T-helper 2 cell treated with Interferon-gamma antibody and Interleukin-4, amounts not matched to agents 5 μg/mL and 100 μg/mL, for 36 hours (primary cell): ENCODE results near the gene GTPBP2.

Experiments
- DNase-seq: peaks from one replicate; pipeline ENCODE4 v3.0.0; 2021; ENCODE audit warnings: low spot score
- H3K27ac Mint-ChIP-seq: one replicate; pipeline ENCODE4 v1.8.0; 2021; ENCODE audit warnings: mild to moderate bottlenecking, mixed read lengths
- H3K27me3 Mint-ChIP-seq: one replicate; pipeline ENCODE4 v1.8.0; 2021; ENCODE audit warnings: low read depth, mixed read lengths
- H3K36me3 Mint-ChIP-seq: one replicate; pipeline ENCODE4 v1.8.0; 2021; ENCODE audit warnings: low read depth, mixed read lengths
- H3K4me1 Mint-ChIP-seq: one replicate; pipeline ENCODE4 v1.8.0; 2021; ENCODE audit warnings: low read depth, mixed read lengths
- H3K4me3 Mint-ChIP-seq: one replicate; pipeline ENCODE4 v1.8.0; 2022; ENCODE audit warnings: mild to moderate bottlenecking, moderate library complexity, mixed read lengths
- H3K9me3 Mint-ChIP-seq: one replicate; pipeline ENCODE4 v1.8.0; 2021; ENCODE audit warnings: mixed read lengths

GTPBP2 gene, protein sequence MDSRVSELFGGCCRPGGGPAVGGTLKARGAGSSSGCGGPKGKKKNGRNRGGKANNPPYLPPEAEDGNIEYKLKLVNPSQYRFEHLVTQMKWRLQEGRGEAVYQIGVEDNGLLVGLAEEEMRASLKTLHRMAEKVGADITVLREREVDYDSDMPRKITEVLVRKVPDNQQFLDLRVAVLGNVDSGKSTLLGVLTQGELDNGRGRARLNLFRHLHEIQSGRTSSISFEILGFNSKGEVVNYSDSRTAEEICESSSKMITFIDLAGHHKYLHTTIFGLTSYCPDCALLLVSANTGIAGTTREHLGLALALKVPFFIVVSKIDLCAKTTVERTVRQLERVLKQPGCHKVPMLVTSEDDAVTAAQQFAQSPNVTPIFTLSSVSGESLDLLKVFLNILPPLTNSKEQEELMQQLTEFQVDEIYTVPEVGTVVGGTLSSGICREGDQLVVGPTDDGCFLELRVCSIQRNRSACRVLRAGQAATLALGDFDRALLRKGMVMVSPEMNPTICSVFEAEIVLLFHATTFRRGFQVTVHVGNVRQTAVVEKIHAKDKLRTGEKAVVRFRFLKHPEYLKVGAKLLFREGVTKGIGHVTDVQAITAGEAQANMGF

GRCh38 chr6:43629104-43629504 lies at the start of gene GTPBP2:
Gene GTPBP2, minus strand, starts transcription at chr6:43629264. Its CDS starts 102 bp downstream, at chr6:43629162.
- peak; percentile 98 for DNase-seq
- Mint-ChIP-seq H3K9me3 (no peaks in the 10 kb centered on the region), H3K4me1 (peaks cover 26% of the 10 kb centered on the region), H3K4me3 (peak within 1 kb of the TSS; percentile 97), H3K27me3 (no peaks in the 10 kb centered on the region), H3K27ac (peak within 1 kb of the TSS; percentile 99), H3K36me3 (peaks cover 28% of the 10 kb centered on the region)

GRCh38 chr6:43678341-43678740 lies 49.3 kb upstream of the GTPBP2 start:
- DNase-seq = no peak
- H3K4me3 Mint-ChIP-seq = no peak overlapping the region
- H3K9me3 Mint-ChIP-seq = no peaks in the 10 kb centered on the region
- peaks cover 3% of the 10 kb centered on the region for H3K4me1 Mint-ChIP-seq
- no peaks in the 10 kb centered on the region for H3K27me3 Mint-ChIP-seq
- no peak overlapping the region for H3K27ac Mint-ChIP-seq
- peaks cover 35% of the 10 kb centered on the region for H3K36me3 Mint-ChIP-seq

DNA sequence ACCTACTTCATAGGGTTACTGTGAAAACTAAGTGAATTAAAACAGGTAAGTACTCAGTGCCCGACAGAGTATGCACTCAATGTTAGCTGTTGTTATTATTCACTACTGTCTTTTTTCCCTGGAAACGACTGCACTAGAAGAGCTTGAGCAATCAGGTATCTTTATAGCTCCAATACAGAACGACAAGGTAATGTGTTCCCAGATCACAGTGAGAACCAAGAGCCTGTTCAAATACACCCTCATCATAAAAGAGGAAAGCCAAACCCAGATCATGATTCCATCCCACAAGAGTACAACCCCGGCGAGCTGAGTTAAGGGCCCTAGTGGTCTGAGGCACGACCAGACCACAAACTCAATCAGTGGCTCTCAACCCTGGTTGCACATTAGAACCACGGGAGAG lies 48.7 kb upstream of the GTPBP2 start:
- Mint-ChIP-seq H3K9me3 (no peaks in the 10 kb centered on the region), H3K27me3 (no peaks in the 10 kb centered on the region), H3K36me3 (peaks cover 37% of the 10 kb centered on the region), H3K27ac (no peak overlapping the region), H3K4me1 (no peaks in the 10 kb centered on the region), H3K4me3 (no peak overlapping the region)
- DNase-seq = no peak

DNA sequence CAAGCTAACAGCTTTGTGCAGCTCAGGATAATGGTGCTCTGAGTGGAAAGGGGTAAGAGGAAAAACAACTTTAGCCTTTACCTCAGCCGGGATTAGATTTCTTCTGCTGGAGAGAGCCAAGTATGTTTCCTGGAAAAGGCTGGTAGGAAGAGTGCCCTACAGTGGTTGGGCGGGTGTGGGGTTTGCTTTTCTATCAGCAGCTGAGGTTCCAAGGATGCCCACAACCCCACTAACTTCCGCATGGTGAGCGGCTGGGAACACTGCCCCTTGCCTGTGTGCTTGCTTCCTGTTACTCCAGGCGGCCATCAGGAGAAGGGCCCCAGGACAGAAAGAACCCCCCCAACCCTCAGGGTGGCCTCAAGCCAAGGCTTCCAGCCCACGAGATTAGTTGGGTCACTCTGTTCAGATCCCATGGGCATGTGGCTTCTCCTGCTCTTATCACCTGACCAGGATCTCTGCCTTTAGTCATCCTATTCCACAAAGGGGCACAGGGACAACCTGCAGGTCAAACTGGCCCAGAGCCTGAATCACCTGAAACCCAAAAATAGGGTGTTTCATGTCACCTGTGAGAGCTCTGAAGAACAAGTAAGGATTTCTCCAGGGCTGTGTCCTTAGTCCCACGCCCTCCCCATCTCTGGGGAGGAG lies 48.0 kb upstream of the GTPBP2 start:
- DNase-seq = no peak
- Mint-ChIP-seq H3K36me3 (peaks cover 38% of the 10 kb centered on the region), H3K4me1 (no peaks in the 10 kb centered on the region), H3K27ac (no peak overlapping the region), H3K27me3 (no peaks in the 10 kb centered on the region), H3K4me3 (no peak overlapping the region), H3K9me3 (no peaks in the 10 kb centered on the region)

GRCh38 chr6:43674921-43675320 lies 45.9 kb upstream of the GTPBP2 start:
- H3K9me3 Mint-ChIP-seq = no peaks in the 10 kb centered on the region
- peaks cover 49% of the 10 kb centered on the region for H3K36me3 Mint-ChIP-seq
- no peaks in the 10 kb centered on the region for H3K27me3 Mint-ChIP-seq
- H3K4me1 Mint-ChIP-seq = peaks cover 11% of the 10 kb centered on the region
- no peak overlapping the region for H3K4me3 Mint-ChIP-seq
- H3K27ac Mint-ChIP-seq = no peak overlapping the region
- no peak for DNase-seq

DNA sequence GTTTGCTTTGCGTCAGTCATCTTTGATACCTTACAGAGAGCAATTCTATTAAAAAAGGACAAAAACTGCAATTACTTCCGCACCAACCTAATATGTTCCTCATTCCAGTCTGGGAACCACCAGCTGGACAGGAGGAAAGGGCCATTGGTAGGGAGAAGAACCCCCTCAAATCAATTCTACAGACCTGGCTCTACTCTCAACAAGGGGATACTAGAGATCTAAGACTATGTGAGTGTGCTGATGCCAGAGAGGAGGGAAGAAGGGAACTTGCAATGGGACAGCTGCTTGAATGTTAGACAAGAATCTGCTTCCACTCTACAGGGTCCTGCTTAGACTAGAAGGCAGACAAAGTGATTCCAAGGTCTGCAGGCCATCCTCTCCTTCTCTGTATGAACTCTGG lies 45.2 kb upstream of the GTPBP2 start:
- Mint-ChIP-seq H3K9me3 (no peaks in the 10 kb centered on the region), H3K4me3 (no peak overlapping the region), H3K27me3 (no peaks in the 10 kb centered on the region), H3K4me1 (peaks cover 14% of the 10 kb centered on the region), H3K27ac (no peak overlapping the region), H3K36me3 (peaks cover 50% of the 10 kb centered on the region)
- DNase-seq = no peak

- Mint-ChIP-seq H3K9me3 (no peaks in the 10 kb centered on the region), H3K27me3 (no peaks in the 10 kb centered on the region), H3K36me3 (peaks cover 49% of the 10 kb centered on the region), H3K4me3 (no peak overlapping the region), H3K4me1 (peaks cover 15% of the 10 kb centered on the region), H3K27ac (no peak overlapping the region)
- no peak for DNase-seq
Measured at GRCh38 chr6:43673444-43674084, 44.5 kb upstream of the GTPBP2 start.

- DNase-seq = no peak
- Mint-ChIP-seq H3K4me3 (no peak overlapping the region), H3K36me3 (peaks cover 41% of the 10 kb centered on the region), H3K27ac (no peak overlapping the region), H3K4me1 (peaks cover 27% of the 10 kb centered on the region), H3K9me3 (no peaks in the 10 kb centered on the region), H3K27me3 (no peaks in the 10 kb centered on the region)
Measured at GRCh38 chr6:43671801-43672690, 43.0 kb upstream of the GTPBP2 start.

DNA sequence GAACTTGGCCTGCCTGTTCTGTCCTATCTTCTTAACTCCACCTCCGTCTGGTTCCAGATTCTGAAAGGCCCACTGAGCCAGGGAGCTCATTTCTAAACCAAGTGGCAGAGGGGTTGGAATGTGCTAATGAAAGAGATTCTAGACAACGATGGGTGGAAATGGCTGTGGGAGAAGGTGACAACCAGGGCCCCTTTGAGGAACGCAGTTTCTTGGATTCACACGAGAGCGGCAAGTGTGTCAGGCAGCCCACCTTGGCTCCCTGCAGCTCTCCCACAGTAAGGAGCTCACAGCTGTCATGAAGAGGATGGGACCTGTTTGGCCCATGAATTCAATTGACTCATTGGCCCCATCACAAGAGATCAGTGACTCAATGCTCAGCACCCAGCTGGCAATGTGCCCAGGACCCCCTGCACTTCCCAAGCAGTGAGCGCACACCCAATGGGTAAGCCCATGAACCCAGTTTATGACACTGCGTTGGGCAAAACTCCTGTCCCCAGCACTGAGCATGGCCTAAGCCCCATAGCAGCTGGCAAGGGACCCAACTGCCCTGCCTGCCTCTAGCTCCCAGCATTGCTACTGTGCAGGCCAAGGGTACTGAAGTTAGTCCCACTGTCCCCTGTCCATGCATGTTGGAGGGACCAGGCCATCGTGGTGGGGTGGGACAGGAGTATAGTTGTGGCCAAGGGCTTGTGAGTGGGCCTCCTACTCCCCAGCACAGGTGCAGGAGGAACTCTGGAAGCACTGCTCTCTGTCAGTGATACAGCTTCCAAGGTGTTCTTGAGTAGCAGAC lies 42.1 kb upstream of the GTPBP2 start:
- Mint-ChIP-seq H3K27me3 (no peaks in the 10 kb centered on the region), H3K36me3 (peaks cover 39% of the 10 kb centered on the region), H3K4me1 (peaks cover 27% of the 10 kb centered on the region), H3K27ac (peak overlapping the region; percentile 77), H3K9me3 (no peaks in the 10 kb centered on the region), H3K4me3 (no peak overlapping the region)
- DNase-seq = no peak

DNA sequence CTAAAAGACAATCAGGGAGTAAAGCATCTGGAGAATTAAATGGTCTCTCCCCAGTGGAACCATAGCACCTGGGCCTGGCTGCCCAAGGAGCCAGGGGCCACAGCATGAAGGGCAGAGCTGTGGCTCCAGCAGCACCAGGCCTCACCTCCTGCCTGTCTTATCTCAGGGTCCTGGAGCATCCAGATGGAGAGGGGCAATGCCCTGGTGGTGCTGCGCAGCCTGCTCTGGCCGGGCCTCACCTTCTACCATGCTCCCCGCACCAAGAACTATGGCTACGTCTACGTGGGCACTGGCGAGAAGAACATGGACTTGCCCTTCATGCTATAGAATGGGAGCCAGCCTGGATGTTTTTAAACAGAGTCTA lies 41.5 kb upstream of the GTPBP2 start:
- no peak for DNase-seq
- no peaks in the 10 kb centered on the region for H3K27me3 Mint-ChIP-seq

GRCh38 chr6:43669922-43670622 lies 41.0 kb upstream of the GTPBP2 start:
- peaks cover 32% of the 10 kb centered on the region for H3K36me3 Mint-ChIP-seq
- no peaks in the 10 kb centered on the region for H3K9me3 Mint-ChIP-seq
- peak; percentile 63 for DNase-seq
- peak overlapping the region; percentile 77 for H3K27ac Mint-ChIP-seq
- peaks cover 27% of the 10 kb centered on the region for H3K4me1 Mint-ChIP-seq
- H3K4me3 Mint-ChIP-seq = peak overlapping the region; percentile 22
- no peaks in the 10 kb centered on the region for H3K27me3 Mint-ChIP-seq

More for the DNA sequence above, 41.5 kb upstream of the GTPBP2 start:
- Mint-ChIP-seq H3K27ac (peak overlapping the region; percentile 77), H3K4me3 (peak overlapping the region; percentile 22), H3K9me3 (no peaks in the 10 kb centered on the region), H3K4me1 (peaks cover 27% of the 10 kb centered on the region), H3K36me3 (peaks cover 36% of the 10 kb centered on the region)
